C4-2B (cell line): Measurements from ENCODE around the gene TXNIP.

Source experiments
- CTCF ChIP-seq: fragments of 450-650 bp; conservative IDR thresholded peaks from 2 replicates; pipeline ENCODE4 v1.5.1; 2017; ENCODE audit warnings: mild to moderate bottlenecking
- ZFX ChIP-seq: fragments of 450-650 bp; IDR thresholded peaks from 2 replicates; pipeline ENCODE4 v1.6.1; 2017

- TF ChIP-seq CTCF: no peak
- no peak for TF ChIP-seq ZFX
These were observed 11.3 kb downstream of the TXNIP start for GRCh38 chr1:145985129-145985501.
